Stimulated activated naive CD8-positive, alpha-beta T cell treated with anti-CD3 and anti-CD28 coated beads, Interleukin-15, amount 100 ng/mL, for 72 hours (primary cell): ENCODE data around the gene SASH3.

Source experiments
- ATAC-seq: fragments of 150-1000 bp; cut with Tn5 transposase; 2 replicates; pipeline ENCODE4 v1.10.0; 2021; ENCODE audit warnings: mild to moderate bottlenecking, moderate library complexity
- DNase-seq, 2 donors: peaks; one replicate each; pipeline ENCODE4 v3.0.0; 2021 to 2022
- H3K27ac Mint-ChIP-seq, 2 donors: one replicate each; pipeline ENCODE4 v1.8.0; 2022; ENCODE audit warnings: mild to moderate bottlenecking in 2 of 2, mixed read lengths in 2 of 2, moderate library complexity in 2 of 2
- H3K27me3 Mint-ChIP-seq: one replicate; pipeline ENCODE4 v1.8.0; 2022; ENCODE audit warnings: mixed read lengths
- H3K4me1 Mint-ChIP-seq: one replicate; pipeline ENCODE4 v1.8.0; 2022; ENCODE audit warnings: mild to moderate bottlenecking, mixed read lengths
- H3K4me3 Mint-ChIP-seq, 2 donors: one replicate each; pipeline ENCODE4 v1.8.0; 2022; ENCODE audit warnings: mild to moderate bottlenecking in 2 of 2, mixed read lengths in 2 of 2, moderate library complexity in 1 of 2
- H3K9me3 Mint-ChIP-seq, 2 donors: one replicate each; pipeline ENCODE4 v1.8.0; 2022; ENCODE audit warnings: mixed read lengths in 2 of 2

SASH3 gene

GRCh38 chrX:129772796-129773431 lies 6.8 kb upstream of the SASH3 start:
- H3K27ac Mint-ChIP-seq, result peak overlapping the region; percentile 73 to 96
- peaks cover 86% of the 10 kb centered on the region for H3K4me1 Mint-ChIP-seq
- H3K4me3 Mint-ChIP-seq, result peak overlapping the region; percentile 71 to 75
- ATAC-seq (peak; percentile 49), DNase-seq (peak in 1 of 2 donors; percentile 63)
- H3K9me3 Mint-ChIP-seq, result no peaks in the 10 kb centered on the region
- H3K27me3 Mint-ChIP-seq, result no peaks in the 10 kb centered on the region

GRCh38 chrX:129773649-129774458 lies 5.9 kb upstream of the SASH3 start:
- H3K9me3 Mint-ChIP-seq, result no peaks in the 10 kb centered on the region
- H3K4me1 Mint-ChIP-seq, result peaks cover 82% of the 10 kb centered on the region
- ATAC-seq (peak; percentile 24), DNase-seq (peak in 1 of 2 donors; percentile 23)
- peak overlapping the region; percentile 87 to 96 for H3K27ac Mint-ChIP-seq
- peak overlapping the region; percentile 71 to 75 for H3K4me3 Mint-ChIP-seq
- no peaks in the 10 kb centered on the region for H3K27me3 Mint-ChIP-seq

DNA sequence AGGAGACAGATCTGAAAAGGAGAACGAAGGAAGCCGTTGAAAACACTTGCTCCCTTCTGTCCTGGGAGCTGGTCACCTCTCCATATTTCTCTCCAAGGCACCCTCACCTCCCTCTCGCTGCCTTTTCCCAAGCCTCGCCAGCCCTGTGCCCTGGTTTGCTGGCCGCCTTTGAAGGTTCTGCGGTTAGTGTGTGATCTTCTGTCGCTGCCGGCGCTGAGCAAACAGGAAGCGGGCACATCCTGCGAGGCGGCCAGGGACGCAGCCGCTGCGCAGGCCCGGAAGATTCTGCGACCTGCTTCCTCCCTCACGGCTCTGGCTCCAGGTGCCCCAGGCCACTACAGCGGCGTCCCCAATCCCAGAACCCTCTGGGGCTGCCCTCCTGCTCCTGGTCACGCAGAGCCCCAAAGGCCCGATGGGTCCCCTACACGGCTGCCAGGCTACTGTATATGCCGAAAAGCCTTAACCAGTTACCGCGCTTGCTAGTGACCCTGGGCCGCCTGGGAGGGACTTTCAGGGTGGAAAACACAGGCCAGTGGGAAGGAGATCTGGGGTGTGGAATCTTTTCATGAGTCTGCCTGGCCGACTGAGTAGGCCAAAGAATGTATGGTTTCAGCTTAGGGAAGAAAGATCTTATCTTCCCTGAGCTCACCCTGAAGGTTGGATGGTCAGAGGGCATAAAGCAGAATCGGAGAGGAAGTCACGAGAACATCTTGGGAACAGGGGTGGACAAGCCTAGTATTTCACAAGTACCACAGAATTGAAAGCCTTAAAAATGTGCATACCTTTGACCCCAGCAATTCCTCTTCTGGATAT lies 2.3 kb upstream of the SASH3 start:
- no peaks in the 10 kb centered on the region for H3K27me3 Mint-ChIP-seq
- H3K4me1 Mint-ChIP-seq, result peaks cover 64% of the 10 kb centered on the region

DNA sequence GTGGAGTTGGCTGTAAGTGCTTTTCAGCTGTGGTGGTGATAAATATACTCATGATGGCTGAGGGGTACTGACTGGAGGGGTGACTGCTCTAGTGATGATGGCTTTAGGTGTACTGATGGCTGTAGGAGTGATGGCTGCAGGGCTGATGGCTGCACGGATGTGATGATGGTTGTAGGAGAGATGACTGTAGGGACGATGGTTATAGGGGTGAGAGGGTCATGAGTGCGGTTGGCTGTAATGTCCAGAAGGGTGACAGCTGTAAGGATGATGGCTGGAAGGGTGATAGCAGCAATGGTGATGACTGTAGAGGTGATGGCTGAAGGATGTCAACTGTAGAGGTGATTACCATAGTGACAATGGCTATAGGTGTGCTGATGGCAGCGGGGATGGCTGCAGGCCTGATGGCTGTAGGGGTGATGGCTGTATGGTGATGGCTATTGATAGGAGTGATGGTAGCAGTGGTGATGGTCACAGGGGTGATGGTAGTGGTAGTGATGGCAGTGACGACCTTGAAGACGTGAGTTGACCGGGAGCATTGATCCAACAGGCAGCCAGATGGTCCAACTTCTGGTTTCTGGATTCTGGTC lies 570 bp upstream of the SASH3 start:
- Mint-ChIP-seq H3K4me3 (peak overlapping the region; percentile 82 to 90), H3K27me3 (no peaks in the 10 kb centered on the region), H3K27ac (peak overlapping the region; percentile 89 to 90), H3K9me3 (no peaks in the 10 kb centered on the region), H3K4me1 (peaks cover 65% of the 10 kb centered on the region)
- ATAC-seq (no peak), DNase-seq (no peak)

More for the DNA sequence above, 2.3 kb upstream of the SASH3 start:
- H3K9me3 Mint-ChIP-seq, result no peaks in the 10 kb centered on the region
- peak overlapping the region; percentile 90 to 92 for H3K4me3 Mint-ChIP-seq
- ATAC-seq (peak; percentile 27), DNase-seq (peak; percentile 56 to 74)
- H3K27ac Mint-ChIP-seq, result peak overlapping the region; percentile 96 to 98

GRCh38 chrX:129780441-129781105 lies 824 bp downstream of the SASH3 start:
- Mint-ChIP-seq H3K4me3 (peak overlapping the region; percentile 82 to 90), H3K9me3 (no peaks in the 10 kb centered on the region), H3K27me3 (no peaks in the 10 kb centered on the region), H3K27ac (peak overlapping the region; percentile 91), H3K4me1 (peaks cover 61% of the 10 kb centered on the region)
- no peak for ATAC-seq
- DNase-seq, result peak in 1 of 2 donors; percentile 22

- ATAC-seq, result peak; percentile 91
- Mint-ChIP-seq H3K4me1 (peaks cover 67% of the 10 kb centered on the region), H3K9me3 (no peaks in the 10 kb centered on the region), H3K4me3 (peak overlapping the region; percentile 82 to 90), H3K27me3 (no peaks in the 10 kb centered on the region), H3K27ac (peak overlapping the region; percentile 91)
- peak; percentile 69 to 90 for DNase-seq
Measured at GRCh38 chrX:129781134-129781672, 1.5 kb downstream of the SASH3 start.

- Mint-ChIP-seq H3K27me3 (no peaks in the 10 kb centered on the region), H3K4me1 (peaks cover 71% of the 10 kb centered on the region), H3K4me3 (peak overlapping the region; percentile 82 to 90), H3K27ac (peak overlapping the region; percentile 57 to 89), H3K9me3 (no peaks in the 10 kb centered on the region)
- peak; percentile 41 for ATAC-seq
- peak in 1 of 2 donors; percentile 42 for DNase-seq
Measured at GRCh38 chrX:129781680-129782495, 2.1 kb downstream of the SASH3 start.

GRCh38 chrX:129782706-129783105 lies 3.0 kb downstream of the SASH3 start:
- Mint-ChIP-seq H3K9me3 (no peaks in the 10 kb centered on the region), H3K4me1 (peaks cover 70% of the 10 kb centered on the region), H3K27me3 (no peaks in the 10 kb centered on the region), H3K4me3 (peak overlapping the region; percentile 82 to 90), H3K27ac (peak overlapping the region in 1 of 2 donors; percentile 49)
- DNase-seq (no peak), ATAC-seq (no peak)

- Mint-ChIP-seq H3K27ac (peak overlapping the region; percentile 62 to 72), H3K9me3 (no peaks in the 10 kb centered on the region), H3K4me1 (peaks cover 70% of the 10 kb centered on the region), H3K4me3 (peak overlapping the region; percentile 82 to 90), H3K27me3 (no peaks in the 10 kb centered on the region)
- ATAC-seq (no peak), DNase-seq (peak in 1 of 2 donors; percentile 26)
Measured at GRCh38 chrX:129783291-129783713, 3.6 kb downstream of the SASH3 start.

GRCh38 chrX:129784371-129784770 lies 4.6 kb downstream of the SASH3 start:
- ATAC-seq (no peak), DNase-seq (no peak)
- Mint-ChIP-seq H3K4me3 (peak overlapping the region; percentile 82 to 90), H3K4me1 (peaks cover 65% of the 10 kb centered on the region), H3K9me3 (no peaks in the 10 kb centered on the region), H3K27me3 (no peaks in the 10 kb centered on the region), H3K27ac (peak overlapping the region in 1 of 2 donors; percentile 40)

GRCh38 chrX:129785160-129785947 lies 5.6 kb downstream of the SASH3 start:
- DNase-seq (no peak), ATAC-seq (no peak)
- H3K27ac Mint-ChIP-seq, result peak overlapping the region in 1 of 2 donors; percentile 89
- peak overlapping the region; percentile 76 to 84 for H3K4me3 Mint-ChIP-seq
- no peaks in the 10 kb centered on the region for H3K27me3 Mint-ChIP-seq
- no peaks in the 10 kb centered on the region for H3K9me3 Mint-ChIP-seq
- H3K4me1 Mint-ChIP-seq, result peaks cover 62% of the 10 kb centered on the region

DNA sequence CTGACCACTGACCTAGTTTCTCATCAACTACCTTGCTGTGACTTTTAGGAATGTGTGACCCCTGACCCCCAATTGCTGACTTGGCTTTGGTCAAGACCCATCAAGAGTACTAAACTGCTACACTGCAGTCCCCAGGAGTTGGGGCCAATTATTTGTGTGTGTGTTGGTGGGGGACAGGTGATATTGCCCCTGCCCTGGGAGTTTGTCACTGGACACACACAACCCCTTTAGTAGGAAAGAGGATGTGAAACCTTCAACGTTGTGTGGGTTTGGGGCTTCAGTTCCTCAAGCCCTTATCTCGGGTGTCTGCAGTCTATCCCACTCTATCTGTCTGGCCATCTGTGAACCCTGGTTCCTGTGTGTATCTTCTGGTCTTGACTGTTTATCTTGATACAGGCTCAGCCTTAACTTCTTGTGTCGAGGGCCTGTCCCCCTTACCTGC lies 6.5 kb downstream of the SASH3 start:
- Mint-ChIP-seq H3K27ac (peak overlapping the region; percentile 19 to 72), H3K27me3 (no peaks in the 10 kb centered on the region), H3K4me3 (peak overlapping the region; percentile 76 to 84), H3K4me1 (peaks cover 62% of the 10 kb centered on the region), H3K9me3 (no peaks in the 10 kb centered on the region)
- ATAC-seq, result no peak
- DNase-seq, result no peak
